Vagina (tissue), 2 donors: ENCODE measurements around the gene CCDC102A. TPM values are rescaled to one million over a fixed set of nuclear protein-coding genes. Genes with fewer than 3 reads are reported as not detected.

Experiments
- DNase-seq, 2 donors: peaks; one replicate each; pipeline ENCODE4 v3.0.0-alpha.2; 2017; ENCODE audit errors: extremely low spot score in 2 of 2
- H3K27ac ChIP-seq: fragments of 200-600 bp; sonication (generic); one replicate; pipeline ENCODE4 v1.5.1; 2019
- H3K27me3 ChIP-seq: fragments of 200-600 bp; sonication (generic); one replicate; pipeline ENCODE4 v1.5.1; 2019
- H3K36me3 ChIP-seq, 2 donors: fragments of 200-600 bp; sonication (generic); one replicate each; pipeline ENCODE4 v1.5.1; 2017 to 2019
- H3K4me1 ChIP-seq: fragments of 200-600 bp; sonication (generic); one replicate; pipeline ENCODE4 v1.5.1; 2019
- H3K4me3 ChIP-seq, 2 donors: fragments of 200-600 bp; sonication (generic); 1 replicate in 1 of 2; 2 replicates in 1 of 2; pipeline ENCODE4 v1.5.1; 2016 to 2019
- H3K9me3 ChIP-seq: fragments of 200-600 bp; sonication (generic); one replicate; pipeline ENCODE4 v1.5.1; 2019
- CTCF ChIP-seq, 3 experiments: fragments of 450-650 bp in 2 of 3; fragments of 200-600 bp in 1 of 3; sonication (generic) in 1 of 3; IDR thresholded peaks; one replicate each; pipeline ENCODE4 v1.5.1; 2017 to 2019; ENCODE audit warnings: antibody characterized with exemption in 3 of 3, mild to moderate bottlenecking in 2 of 3, moderate library complexity in 2 of 3
- POLR2A ChIP-seq, 2 donors: fragments of 450-650 bp; IDR thresholded peaks; one replicate each; pipeline ENCODE4 v1.6.1; 2017; ENCODE audit warnings: antibody characterized with exemption in 2 of 2, mild to moderate bottlenecking in 2 of 2, moderate library complexity in 2 of 2
- POLR2AphosphoS5 ChIP-seq, 2 donors: sonication (generic); formaldehyde crosslinking; IDR thresholded peaks; one replicate each; pipeline ENCODE4 v1.9.0; 2017; ENCODE audit warnings: antibody characterized with exemption in 2 of 2, mild to moderate bottlenecking in 2 of 2, low read depth in 1 of 2; ENCODE audit not compliant: insufficient read depth in 1 of 2
- intact Hi-C: fragments of 100-400 bp; cut with DNase I; formaldehyde crosslinking; loops from one replicate; pipeline ENCODE4 v1.15.1; 2023
- total RNA-seq: library from RNA; depleted of rRNA; stranded (reverse); fragments of >200 nt; gene quantifications from one replicate; pipeline ENCODE4 v1.2.3, GENCODE V29; 2016

The CCDC102A gene
- total RNA-seq, 1 donor from 2014 or later = 22.1 TPM

- no peak overlapping the region for H3K27ac ChIP-seq
- H3K4me3 ChIP-seq = no peak overlapping the region
- no peaks in the 10 kb centered on the region for H3K9me3 ChIP-seq
- no peak for DNase-seq
- no peaks in the 10 kb centered on the region for H3K27me3 ChIP-seq
- intact Hi-C loops = loop anchor here (10.0 kb wide), 1 partner anchor 85 kb away; no protein-coding TSS in a partner anchor
- TF ChIP-seq POLR2AphosphoS5 (IDR thresholded peaks at IDR 0.05; ENCODE audit: insufficient read depth in 1 of 2, low read depth in 1 of 2) = no peak
- TF ChIP-seq POLR2A (IDR thresholded peaks at IDR 0.05) = no peak
- TF ChIP-seq CTCF (IDR thresholded peaks at IDR 0.05) = no peak
- no peaks in the 10 kb centered on the region for H3K36me3 ChIP-seq
- H3K4me1 ChIP-seq = peaks cover 29% of the 10 kb centered on the region
These were observed 26.1 kb downstream of the CCDC102A start for GRCh38 chr16:57510016-57510871.

GRCh38 chr16:57509231-57509923 is 27.0 kb downstream of the CCDC102A start:
- Histone ChIP-seq H3K9me3 (no peaks in the 10 kb centered on the region), H3K36me3 (no peaks in the 10 kb centered on the region), H3K4me3 (no peak overlapping the region), H3K27me3 (no peaks in the 10 kb centered on the region), H3K27ac (no peak overlapping the region), H3K4me1 (peaks cover 20% of the 10 kb centered on the region)
- intact Hi-C loops = no loop called here
- TF ChIP-seq POLR2AphosphoS5 (IDR thresholded peaks at IDR 0.05; ENCODE audit: insufficient read depth in 1 of 2, low read depth in 1 of 2) (no peak), POLR2A (IDR thresholded peaks at IDR 0.05) (no peak), CTCF (IDR thresholded peaks at IDR 0.05) (no peak)
- DNase-seq = no peak

- Histone ChIP-seq H3K27ac (no peak overlapping the region), H3K4me3 (no peak overlapping the region), H3K4me1 (peaks cover 7% of the 10 kb centered on the region), H3K9me3 (no peaks in the 10 kb centered on the region), H3K27me3 (no peaks in the 10 kb centered on the region), H3K36me3 (no peaks in the 10 kb centered on the region)
- TF ChIP-seq CTCF (IDR thresholded peaks at IDR 0.05) (no peak), POLR2AphosphoS5 (IDR thresholded peaks at IDR 0.05; ENCODE audit: insufficient read depth in 1 of 2, low read depth in 1 of 2) (no peak), POLR2A (IDR thresholded peaks at IDR 0.05) (no peak)
- no peak for DNase-seq
- intact Hi-C loops = no loop called here
These were observed 28.3 kb downstream of the CCDC102A start for GRCh38 chr16:57508035-57508425.

- intact Hi-C loops = no loop called here
- no peaks in the 10 kb centered on the region for H3K9me3 ChIP-seq
- TF ChIP-seq POLR2AphosphoS5 (IDR thresholded peaks at IDR 0.05; ENCODE audit: insufficient read depth in 1 of 2, low read depth in 1 of 2) = no peak
- TF ChIP-seq CTCF (IDR thresholded peaks at IDR 0.05) = no peak
- TF ChIP-seq POLR2A (IDR thresholded peaks at IDR 0.05) = no peak
- no peaks in the 10 kb centered on the region for H3K27me3 ChIP-seq
- no peak for DNase-seq
- no peak overlapping the region for H3K27ac ChIP-seq
- no peak overlapping the region for H3K4me3 ChIP-seq
- no peaks in the 10 kb centered on the region for H3K36me3 ChIP-seq
- peaks cover under 1% of the 10 kb centered on the region for H3K4me1 ChIP-seq
These were observed 29.0 kb downstream of the CCDC102A start for GRCh38 chr16:57507136-57508034.
